Transverse colon (tissue), 3 donors: ENCODE data around the gene PPIC.

ENCODE experiments used
- EP300 ChIP-seq: sonication (generic); formaldehyde crosslinking; IDR thresholded peaks from one replicate; pipeline ENCODE4 v1.6.1; 2017; ENCODE audit warnings: antibody characterized with exemption, low read depth
- TF ChIP-seq, protein P1 (sequence below), 5 experiments: fragments of 200-600 bp in 3 of 5; fragments of 450-650 bp in 2 of 5; sonication (generic) in 3 of 5; IDR thresholded peaks; 1 replicate in 2 of 5; 2 replicates in 3 of 5; pipeline ENCODE4 v1.5.1; 2016 to 2017; ENCODE audit warnings: antibody characterized with exemption in 5 of 5, inconsistent platforms in 3 of 5, mild to moderate bottlenecking in 2 of 5, moderate library complexity in 1 of 5

DNA sequence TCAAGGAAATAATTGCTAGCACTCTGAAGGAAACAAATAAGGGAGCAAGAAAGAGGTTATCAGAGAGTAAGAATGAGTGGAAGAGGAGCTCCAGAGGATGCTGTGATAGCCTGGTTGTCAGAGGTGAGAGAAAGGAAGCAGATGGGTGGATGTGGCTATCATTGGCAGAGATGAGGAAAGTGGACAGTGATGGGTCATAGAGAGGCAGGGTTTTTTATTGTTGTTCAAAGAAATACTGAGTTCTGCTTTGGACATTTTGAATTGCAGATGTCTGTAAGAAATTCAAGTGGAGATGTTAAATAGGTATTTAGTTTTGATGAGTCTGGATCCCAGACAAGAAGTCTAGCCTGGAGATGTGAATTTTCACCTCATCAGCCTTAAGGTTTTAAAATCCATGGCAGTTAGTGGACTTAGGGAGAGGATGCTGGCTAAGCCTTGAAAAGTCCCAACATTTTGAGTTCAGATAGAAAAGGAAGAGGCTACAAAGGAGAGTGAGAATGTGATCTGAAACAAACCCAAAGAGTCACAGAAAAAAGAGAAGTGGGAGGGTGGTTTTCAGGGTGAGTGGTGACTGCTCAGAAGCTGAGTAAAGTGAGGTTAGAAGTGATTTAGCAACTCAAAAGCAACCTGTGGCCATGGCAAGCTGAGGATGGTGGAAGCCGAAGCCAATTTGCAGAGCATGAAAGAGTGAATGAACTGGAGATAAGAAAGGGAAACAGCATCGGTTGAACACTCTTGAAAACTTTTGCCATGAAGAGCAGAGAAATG is 50.4 kb downstream of the PPIC start:
- TF ChIP-seq, protein P1, sequence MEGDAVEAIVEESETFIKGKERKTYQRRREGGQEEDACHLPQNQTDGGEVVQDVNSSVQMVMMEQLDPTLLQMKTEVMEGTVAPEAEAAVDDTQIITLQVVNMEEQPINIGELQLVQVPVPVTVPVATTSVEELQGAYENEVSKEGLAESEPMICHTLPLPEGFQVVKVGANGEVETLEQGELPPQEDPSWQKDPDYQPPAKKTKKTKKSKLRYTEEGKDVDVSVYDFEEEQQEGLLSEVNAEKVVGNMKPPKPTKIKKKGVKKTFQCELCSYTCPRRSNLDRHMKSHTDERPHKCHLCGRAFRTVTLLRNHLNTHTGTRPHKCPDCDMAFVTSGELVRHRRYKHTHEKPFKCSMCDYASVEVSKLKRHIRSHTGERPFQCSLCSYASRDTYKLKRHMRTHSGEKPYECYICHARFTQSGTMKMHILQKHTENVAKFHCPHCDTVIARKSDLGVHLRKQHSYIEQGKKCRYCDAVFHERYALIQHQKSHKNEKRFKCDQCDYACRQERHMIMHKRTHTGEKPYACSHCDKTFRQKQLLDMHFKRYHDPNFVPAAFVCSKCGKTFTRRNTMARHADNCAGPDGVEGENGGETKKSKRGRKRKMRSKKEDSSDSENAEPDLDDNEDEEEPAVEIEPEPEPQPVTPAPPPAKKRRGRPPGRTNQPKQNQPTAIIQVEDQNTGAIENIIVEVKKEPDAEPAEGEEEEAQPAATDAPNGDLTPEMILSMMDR (IDR thresholded peaks at IDR 0.05), result no peak
- no peak for TF ChIP-seq EP300
